HG03159 (cell line): ENCODE data around the gene MRPL49.

Experiments used
- ATAC-seq: cut with Tn5 transposase; IDR thresholded peaks from one replicate; pipeline ENCODE4 v1.9.1; 2021; ENCODE audit warnings: mild to moderate bottlenecking, moderate library complexity; ENCODE audit not compliant: unreplicated experiment

MRPL49 gene

GRCh38 chr11:65121865-65122696 is at the start of gene MRPL49, which contains the start of gene FAU:
MRPL49 (plus strand) TSS chr11:65122321; CDS start chr11:65122347, 26 bp downstream.
FAU (minus strand) TSS chr11:65122134; CDS start chr11:65121813, 321 bp downstream.
- ATAC-seq: peak; percentile 62

GRCh38 chr11:65072631-65072966 is 49.5 kb upstream of the MRPL49 start:
- ATAC-seq: no peak

- no peak for ATAC-seq
Observed at GRCh38 chr11:65077451-65077850, 44.7 kb upstream of the MRPL49 start.

GRCh38 chr11:65078151-65078550 is 44.0 kb upstream of the MRPL49 start:
- ATAC-seq: no peak

GRCh38 chr11:65078786-65079342 is 43.3 kb upstream of the MRPL49 start:
- ATAC-seq: no peak

- ATAC-seq: peak; percentile 16
Observed at GRCh38 chr11:65083134-65083833, 38.8 kb upstream of the MRPL49 start.

GRCh38 chr11:65083834-65084597 is 38.1 kb upstream of the MRPL49 start, which contains the start of the genes CDCA5 and ZFPL1:
CDCA5 (minus strand) TSS chr11:65084040; CDS start chr11:65083978, 62 bp downstream.
ZFPL1 (plus strand) TSS chr11:65084222; CDS start chr11:65084699, 477 bp downstream.
- peak; percentile 80 for ATAC-seq

GRCh38 chr11:65084598-65085375 is 37.3 kb upstream of the MRPL49 start:
- peak; percentile 4 for ATAC-seq

GRCh38 chr11:65085446-65085845 is 36.7 kb upstream of the MRPL49 start:
- no peak for ATAC-seq

GRCh38 chr11:65086809-65087208 is 35.3 kb upstream of the MRPL49 start:
- no peak for ATAC-seq

GRCh38 chr11:65087216-65087615 is 34.9 kb upstream of the MRPL49 start:
- no peak for ATAC-seq

- no peak for ATAC-seq
Observed at GRCh38 chr11:65087827-65088226, 34.3 kb upstream of the MRPL49 start.

- no peak for ATAC-seq
Observed at GRCh38 chr11:65089621-65090020, 32.5 kb upstream of the MRPL49 start.

- ATAC-seq: no peak
Observed at GRCh38 chr11:65090628-65091027, 31.5 kb upstream of the MRPL49 start.

GRCh38 chr11:65095427-65095826 is 26.7 kb upstream of the MRPL49 start:
- ATAC-seq: no peak

GRCh38 chr11:65095974-65096806 is 25.9 kb upstream of the MRPL49 start, which contains the start of gene VPS51:
VPS51 (plus strand) TSS chr11:65096214; CDS start chr11:65096251, 37 bp downstream.
- ATAC-seq: peak; percentile 88

GRCh38 chr11:65096926-65097325 is 25.2 kb upstream of the MRPL49 start:
- ATAC-seq: no peak

- ATAC-seq: no peak
Observed at GRCh38 chr11:65100674-65101350, 21.3 kb upstream of the MRPL49 start.
